Ecto neural progenitor cell (in vitro differentiated cells): ENCODE results near the gene CHRNA7.
A peak's percentile ranks its signal among the peaks of the same experiment; 100 is the strongest.

ENCODE experiments used
- DNase-seq: peaks from one replicate; pipeline ENCODE4 v3.0.0-alpha.2; 2018; ENCODE audit warnings: low spot score

The CHRNA7 gene

DNA sequence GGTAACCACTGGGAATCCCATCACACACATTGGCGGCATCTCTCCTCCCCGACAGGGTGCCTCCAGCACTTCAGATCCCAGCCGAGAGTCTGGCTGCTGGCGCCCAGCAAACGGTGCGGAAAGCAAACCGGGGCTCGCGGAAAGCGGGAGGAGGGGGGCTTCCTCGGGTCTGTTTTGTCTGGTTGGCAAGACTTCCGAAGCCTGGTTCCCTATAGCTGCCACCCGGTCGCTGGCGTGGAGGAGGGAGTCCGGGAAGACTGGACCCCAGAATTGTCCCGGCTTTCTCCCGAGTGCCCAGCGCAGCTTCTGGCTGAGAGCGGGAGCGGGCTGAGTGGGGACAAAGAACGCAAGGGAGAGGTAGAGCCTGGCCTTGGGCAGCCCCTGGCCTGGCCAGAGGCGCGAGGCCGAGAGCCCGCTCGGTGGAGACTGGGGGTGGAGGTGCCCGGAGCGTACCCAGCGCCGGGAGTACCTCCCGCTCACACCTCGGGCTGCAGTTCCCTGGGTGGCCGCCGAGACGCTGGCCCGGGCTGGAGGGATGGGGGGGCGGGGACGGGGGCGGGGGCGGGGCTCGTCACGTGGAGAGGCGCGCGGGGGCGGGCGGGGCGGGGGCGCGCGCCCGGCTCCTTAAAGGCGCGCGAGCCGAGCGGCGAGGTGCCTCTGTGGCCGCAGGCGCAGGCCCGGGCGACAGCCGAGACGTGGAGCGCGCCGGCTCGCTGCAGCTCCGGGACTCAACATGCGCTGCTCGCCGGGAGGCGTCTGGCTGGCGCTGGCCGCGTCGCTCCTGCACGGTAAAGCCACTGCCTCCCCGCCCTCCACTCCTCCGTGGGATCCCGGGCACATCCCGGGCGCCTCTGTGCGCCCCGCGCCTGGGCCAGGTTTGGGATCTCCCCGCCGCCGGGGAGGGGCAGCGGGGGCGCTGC is at the start of gene CHRNA7:
Gene CHRNA7 (plus strand): TSS at position 654 of the 920 bp plus-strand sequence. CDS start 80 bp downstream, at position 734.
- peak; percentile 88 for DNase-seq

DNA sequence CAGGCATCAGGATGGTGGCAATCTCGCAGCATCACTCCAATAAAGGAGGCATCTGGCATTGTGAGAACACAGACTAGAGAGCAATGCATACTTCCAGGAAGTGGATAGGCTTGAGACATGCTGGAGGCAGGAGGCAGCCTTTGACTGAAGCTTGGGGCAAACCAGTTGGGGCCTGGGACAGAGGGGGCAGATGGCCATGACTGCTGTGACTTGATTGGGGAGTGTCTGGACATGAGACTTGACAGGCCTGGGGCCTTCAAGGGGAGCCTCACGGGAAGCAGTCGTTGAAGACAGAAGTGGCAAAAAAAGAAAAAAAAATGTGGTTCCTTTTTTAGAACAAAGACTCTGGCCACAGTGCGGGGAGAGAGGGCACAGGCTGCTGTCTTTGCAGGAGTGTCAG is 44.7 kb upstream of the CHRNA7 start:
- DNase-seq: no peak

DNA sequence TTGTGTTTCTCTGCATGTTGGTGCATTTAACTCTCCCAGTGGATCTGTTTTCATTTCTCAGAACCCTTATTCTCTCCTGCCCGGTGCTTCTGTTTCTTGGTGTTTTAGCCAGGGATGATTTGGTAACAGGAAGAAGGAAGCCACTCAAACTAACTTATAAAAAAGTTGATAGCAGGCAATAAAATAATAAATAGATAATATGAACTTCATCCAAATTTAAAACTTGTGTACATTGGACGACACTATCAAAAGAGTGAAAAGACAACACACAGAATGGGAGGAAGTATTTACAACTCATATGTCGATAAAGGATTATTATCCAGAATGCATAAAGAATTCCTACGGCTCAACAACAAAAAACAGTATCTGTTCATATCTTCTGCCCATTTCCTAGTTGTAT is 37.3 kb upstream of the CHRNA7 start:
- no peak for DNase-seq

DNA sequence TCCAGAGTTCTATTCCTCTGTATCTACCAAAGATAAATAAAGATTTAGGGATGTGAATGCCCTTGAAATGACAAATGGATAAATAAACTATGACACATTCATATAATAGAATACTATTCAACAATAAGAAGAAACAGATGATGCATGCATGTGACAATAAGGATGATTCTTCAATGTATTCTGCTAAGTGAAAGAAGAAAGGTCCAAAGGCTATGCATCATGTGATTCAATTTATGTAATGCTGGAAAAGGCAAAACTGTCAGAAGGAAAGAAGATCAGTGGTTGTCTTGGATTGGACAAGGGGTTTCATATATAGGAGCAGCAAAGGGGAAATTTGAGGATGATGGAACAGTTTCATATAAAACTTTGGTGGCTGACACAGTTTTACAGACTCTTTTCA is 32.6 kb upstream of the CHRNA7 start:
- no peak for DNase-seq

DNA sequence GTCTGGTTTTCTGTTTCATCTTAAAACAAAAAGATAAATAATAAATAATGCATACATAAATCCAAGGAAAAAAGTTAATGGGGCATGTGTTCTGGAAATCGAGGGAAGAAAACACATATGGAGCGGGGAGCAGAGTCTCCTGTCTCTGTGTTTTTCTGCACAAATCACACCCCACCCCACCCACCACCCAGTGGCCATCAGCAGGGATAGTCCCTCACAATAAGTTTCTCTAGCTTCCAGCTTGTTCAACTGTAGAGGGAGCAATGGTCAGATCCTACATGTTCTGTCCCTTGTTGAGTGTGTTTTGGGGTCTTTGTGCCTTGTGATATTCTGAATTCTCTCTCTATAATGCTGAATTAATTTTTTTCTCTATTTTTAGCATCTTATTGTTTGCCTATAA is 26.8 kb upstream of the CHRNA7 start:
- no peak for DNase-seq

DNA sequence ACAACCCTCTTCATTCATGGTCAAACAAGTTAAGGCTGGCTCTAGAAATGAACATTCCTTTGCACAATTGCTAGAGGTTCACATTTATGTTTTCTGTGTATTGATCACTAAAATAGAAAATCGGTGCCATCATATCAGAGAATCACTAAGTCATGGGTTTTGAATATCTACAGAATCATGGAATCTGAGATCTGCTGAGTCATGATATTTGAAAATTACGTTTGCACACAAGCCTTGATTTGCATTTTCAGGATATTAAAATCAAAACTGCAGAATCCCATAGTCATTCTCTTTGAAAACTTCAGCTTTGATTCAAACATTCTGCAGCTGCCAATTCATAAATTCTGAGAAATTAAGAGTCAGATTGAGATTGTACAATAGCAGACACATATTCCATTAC is 26.1 kb upstream of the CHRNA7 start:
- no peak for DNase-seq

DNA sequence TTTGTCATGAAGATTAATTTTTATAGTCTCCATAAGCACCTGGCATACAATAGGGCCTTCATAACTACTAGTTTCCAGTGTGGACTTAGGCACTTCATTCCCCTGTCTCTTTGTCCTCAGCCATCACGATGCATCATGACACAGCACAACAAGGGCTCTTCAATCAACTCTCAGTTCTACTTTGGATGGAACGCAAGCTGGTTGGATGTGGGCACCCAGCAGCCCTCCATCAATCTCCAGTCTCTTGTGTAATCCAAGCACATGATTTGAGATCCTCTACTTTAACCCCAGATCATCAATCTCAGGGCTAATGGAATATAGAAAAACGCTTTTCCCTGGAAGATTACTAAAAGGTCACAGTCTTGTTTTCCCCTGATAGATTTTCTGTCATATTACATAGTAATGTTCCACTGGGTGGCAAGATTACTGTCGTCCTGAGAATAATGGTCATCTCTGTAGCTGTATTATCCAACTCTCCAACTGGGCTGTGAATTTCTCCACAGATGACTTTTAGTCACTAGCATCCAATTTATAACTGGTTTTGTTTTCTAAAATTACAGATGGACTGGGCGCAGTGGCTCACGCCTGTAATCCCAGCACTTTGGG is 22.9 kb upstream of the CHRNA7 start:
- no peak for DNase-seq

DNA sequence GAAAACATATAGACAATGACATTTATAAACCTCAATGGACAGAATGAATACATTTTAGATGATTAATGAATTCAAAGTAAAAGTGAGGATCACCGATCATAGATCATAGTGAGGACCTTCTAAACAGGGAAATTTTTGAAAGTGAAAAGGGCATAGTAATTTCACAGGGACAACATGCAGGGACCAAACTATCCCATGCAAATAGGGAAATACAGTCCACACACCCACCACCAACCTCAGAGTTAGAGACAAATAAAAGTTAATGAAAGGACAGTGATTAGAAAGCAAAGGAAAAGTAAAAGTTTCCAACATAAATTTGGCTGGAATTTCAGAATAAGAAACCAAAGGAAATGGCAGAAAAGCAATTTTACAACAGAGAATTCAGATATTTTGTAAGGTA is 15.4 kb upstream of the CHRNA7 start:
- no peak for DNase-seq

DNA sequence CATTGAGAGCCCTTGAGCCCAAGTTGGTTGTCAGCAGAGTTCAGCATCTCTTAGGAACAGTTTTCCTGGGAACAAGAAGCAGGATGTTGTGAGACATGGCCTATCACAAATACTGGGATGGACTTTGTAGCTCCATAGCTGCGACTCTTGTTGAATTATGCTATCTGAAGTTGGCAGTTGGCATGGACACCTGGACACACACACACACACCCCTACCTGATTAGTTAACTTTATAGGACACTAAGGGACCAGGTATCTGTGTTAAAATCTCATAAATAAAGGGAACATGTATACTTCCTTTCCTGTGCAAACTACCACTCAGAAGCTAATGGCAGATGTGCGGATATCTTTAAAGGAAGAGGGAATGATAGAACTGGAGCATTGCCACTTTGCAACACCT is 10.2 kb upstream of the CHRNA7 start:
- no peak for DNase-seq

DNA sequence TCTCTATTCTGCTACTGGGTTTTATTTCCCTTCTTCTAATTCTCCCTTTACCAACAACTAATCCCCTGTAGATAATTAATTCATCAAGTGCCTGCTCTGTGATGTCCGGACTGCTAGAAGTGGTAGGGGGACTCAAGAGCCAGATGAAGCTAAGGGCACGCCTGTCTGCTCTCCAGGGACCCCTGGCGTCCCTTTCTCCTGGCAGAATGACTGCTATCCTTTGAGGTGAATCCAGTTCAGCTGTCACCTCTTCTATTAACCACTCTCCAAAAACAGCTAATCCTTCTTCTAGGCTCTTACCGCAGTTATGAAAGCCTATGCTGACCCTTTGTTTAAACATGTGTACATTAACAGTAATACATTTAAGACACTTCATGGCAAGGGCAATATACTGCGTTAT is 1.4 kb upstream of the CHRNA7 start:
- peak; percentile 61 for DNase-seq

DNA sequence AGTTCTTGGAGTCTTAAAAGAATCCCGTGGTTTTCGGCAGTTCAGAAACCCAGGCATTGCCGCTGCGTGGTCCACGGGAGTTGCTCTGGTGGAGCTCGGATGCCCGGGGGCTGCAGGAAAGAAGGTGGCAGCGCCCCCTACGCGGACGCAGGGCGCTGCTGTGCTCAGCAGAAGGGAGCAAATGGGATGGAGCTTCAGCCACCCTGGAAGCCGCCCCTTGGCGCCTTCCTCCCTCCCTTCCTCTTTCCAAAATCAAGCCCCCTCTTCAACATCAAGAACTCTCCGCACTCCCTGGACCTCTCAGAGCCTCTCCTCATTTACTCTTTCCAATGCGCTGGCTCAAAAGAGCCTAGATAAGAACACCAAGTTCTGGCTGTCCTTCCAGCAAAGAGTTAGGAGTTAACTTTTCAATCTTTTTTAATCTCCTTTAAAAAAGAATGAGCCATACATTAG is 880 bp upstream of the CHRNA7 start:
- DNase-seq: peak; percentile 73

DNA sequence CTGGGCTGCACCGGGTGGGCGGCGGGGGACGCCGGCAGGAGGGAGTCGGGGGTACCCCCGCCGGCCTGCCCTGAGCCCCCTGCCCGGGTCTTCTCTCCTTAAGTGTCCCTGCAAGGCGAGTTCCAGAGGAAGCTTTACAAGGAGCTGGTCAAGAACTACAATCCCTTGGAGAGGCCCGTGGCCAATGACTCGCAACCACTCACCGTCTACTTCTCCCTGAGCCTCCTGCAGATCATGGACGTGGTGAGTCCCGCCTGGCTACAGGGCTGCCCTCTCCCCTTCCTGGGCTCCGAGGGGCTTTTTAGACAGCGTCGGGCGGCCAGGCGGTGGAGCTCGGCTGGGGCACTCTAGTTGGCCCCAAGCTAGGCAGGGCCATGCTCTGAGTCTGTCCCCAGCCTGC is 480 bp downstream of the CHRNA7 start:
- DNase-seq: no peak

DNA sequence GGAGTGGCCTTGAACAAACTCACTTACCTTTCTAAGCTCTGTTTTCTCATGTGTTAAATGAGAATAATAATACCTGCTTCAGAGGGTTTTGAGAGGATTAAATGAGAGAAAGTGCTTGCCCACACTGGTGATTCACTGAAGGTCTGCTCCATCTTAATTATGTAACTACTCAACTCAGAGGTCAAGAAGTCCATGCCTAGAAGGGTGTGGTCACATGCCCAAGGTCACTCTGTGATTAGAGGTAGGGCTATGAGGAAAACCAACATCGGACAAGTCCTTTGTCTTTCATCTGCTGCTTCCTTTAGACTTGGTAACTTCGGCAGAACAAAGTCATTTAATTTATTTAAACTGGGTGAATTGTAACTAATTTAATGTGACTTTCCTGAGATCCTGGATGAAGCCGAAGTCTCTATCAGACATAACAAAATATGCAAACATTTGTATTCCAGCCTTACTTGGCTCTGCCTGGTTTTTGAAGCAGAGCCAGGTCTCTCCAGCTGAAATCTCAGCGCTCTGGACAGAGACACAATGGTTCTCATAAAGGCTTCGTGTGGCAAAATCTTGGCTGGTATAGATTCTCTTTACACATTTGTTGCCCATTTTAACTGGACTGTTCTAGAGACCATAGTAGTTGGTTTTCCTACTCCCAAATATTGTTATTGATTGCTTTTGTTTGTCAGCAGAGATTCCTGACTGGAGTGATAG is 3.0 kb downstream of the CHRNA7 start:
- no peak for DNase-seq

DNA sequence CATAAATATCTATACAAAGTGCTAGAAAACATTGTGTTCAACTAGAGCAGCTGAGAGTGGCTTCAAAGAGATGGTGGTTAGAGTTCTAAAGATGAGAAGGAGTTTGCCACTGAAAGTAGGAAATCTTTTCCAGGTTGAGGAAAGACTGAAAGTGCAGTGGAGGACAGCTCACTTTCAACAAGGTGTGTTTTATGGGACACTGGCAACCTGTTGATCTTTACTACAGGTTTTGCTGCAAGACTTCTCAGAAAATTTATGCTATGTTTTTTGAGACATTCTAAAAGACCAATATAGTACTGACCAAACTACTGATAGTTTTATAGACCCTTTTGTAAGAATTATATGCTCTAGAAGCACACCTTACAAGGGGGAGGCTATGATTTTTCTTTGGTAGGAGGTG is 3.8 kb downstream of the CHRNA7 start:
- DNase-seq: no peak

DNA sequence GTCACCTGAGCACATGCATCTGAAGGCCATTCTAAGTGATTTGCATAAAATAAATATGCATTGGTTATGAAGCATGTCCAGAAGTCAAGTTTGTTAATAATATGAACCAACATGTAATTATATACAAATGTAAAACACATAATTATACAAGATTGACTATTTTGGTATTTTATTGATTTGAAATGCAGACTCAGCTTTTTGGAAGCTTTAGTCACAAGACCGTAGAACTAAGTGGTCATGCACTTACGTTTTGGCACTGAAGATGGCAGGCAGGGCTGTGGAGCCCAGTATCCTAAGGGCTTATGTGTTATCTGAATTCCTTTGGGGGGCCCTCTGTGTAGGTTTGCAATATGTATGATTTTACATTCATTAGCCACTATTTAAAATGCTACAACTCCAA is 5.0 kb downstream of the CHRNA7 start:
- DNase-seq: no peak

DNA sequence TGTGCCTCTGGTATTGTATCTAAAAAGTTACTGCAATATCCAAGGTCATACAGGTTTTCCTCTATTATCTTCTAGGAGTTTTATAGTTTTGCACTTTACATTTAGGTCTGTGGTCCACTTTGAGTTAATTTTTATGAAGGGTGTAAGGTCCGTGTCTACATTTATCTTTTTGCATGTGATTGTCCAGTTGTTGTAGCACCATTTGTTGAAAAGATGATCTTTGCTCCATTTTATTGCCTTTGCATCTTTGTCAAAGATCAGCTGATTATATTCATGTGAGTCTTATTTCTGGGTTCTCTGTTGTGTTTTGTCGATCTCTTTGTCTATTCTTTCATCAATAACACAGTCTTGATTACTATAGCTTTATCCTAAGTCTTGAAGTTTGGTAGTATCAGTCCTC is 6.7 kb downstream of the CHRNA7 start:
- no peak for DNase-seq

DNA sequence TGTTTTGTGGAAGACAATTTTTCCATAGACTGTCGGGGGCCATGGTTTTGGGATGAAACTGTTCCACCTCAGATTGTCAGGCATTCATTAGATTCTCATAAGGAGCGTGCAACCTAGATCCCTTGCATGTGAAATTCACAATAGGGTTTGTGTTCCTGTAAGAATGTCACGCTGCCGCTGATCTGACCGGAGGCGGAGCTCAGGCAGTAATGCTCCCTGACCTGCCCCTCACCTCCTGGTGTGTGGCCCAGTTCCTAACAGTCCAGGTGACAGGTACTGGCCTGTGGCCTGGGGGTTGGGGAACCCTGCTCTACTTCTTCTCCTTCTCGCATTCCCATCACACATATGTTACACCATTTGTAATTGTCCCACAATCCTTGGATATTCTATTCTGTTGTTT is 11.0 kb downstream of the CHRNA7 start:
- peak; percentile 55 for DNase-seq

DNA sequence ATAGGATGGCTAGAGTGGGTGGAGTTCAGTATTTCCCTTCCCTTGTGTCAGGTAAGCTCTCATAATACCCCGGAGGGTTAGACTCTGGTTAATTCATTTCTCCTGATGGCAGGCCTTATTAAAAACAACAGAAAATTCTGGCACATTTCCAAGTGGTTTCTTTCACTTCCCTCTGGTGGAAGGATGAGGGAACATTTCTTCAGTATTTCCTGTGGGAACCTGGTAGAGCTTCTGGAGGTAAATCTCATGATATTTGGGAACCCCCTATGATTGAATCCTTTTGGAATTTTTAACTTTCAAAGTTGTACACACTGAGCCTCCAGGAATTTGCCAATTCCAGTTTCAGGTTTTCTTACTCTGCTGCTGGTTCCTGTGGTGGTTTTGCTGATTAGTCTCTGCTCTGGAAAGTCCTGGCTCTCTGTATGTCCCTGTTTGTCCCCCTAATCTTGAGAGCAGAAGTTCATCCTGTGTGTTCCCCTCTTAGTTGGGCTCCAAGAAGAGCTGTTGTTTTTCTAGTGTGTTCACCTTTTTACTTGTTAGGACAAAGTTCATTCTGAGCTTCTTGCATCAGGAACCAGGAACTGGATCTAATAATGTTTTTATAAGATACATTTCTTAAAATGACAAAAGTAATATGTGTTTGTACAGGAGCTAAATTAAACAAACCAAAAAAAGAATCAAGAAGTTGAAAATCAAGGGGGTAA is 12.1 kb downstream of the CHRNA7 start:
- DNase-seq: no peak

DNA sequence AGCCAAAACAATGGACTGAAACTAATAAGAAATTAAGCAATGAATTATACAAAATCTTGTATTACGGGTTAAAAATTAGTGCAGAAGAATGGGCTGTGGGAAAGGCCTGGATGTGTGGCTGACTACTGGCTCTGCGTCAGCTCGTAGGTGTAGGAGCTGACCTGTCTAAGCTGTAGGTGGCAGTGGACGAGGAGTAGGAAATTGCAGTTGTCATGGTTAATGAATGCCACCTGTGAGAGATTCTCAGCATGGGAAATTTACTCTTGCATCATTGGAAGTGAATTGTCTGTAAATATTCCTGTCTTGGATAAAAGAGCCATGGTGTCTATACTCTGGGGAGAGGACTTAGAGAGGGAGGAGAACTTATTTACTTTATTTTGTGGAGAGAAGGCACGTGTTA is 23.4 kb downstream of the CHRNA7 start:
- no peak for DNase-seq

DNA sequence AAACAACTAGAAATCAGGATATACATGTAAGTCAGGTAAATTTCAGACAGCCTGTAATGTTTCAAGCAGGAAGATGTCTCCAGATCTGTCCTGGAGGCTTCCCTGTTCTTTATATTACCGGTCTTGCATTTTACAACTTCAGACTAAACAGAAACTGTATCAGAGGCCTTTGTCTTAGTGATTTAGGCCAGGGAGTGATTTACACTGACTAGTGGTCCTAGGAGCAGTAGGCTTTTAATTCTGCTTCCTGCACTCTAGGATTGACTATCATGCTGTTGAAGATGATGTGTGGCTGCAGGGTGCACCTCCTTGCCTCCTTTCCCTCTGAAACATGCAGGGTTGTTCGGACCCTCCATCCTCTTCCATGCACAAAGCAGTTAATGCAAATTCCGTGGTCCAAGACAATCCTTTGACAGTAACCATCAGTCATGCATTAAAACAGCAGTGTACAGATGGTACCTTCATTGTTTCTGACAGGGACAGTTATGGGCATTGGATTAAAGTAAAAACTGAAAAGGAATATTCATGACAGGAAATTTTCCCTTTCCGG is 27.6 kb downstream of the CHRNA7 start:
- DNase-seq: no peak

DNA sequence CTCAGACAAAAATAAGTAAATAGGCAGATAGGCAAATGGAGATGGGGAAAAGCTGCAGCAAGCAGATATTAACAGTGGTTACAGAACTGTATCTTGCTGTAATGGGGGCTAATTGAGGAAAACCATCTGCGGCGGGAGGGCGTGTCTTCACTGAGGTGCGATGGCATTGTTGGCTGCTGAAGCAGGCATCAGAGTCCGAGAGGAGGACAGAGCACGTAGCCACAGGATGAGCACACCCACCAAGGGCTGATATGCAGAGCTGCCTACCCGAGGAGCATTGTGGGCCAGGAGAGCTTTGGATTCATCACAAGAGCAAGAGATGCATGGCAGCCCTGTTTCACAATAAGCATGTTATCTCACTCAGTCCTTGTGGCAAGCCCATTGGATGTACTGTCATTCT is 30.4 kb downstream of the CHRNA7 start:
- no peak for DNase-seq

DNA sequence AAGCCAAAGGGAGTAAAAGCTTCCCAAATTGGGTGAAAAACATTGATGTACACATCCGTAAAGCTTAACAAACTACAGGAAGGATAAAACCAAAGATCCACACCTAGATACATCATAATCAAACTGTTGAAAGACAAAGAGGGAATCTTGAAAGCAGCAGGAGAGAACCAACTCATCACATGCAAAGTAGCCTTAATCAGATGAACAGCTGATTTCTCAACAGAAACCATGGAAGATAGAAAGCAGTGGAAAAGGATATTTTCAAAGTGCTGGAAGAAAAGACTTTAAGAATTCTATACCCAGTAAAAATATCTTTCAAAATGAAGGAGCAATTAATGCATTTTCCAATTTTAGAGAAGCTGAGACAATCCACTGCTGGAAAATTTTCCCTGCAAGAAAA is 36.8 kb downstream of the CHRNA7 start:
- DNase-seq: no peak
